Osteoblast (primary cell): ENCODE results near the gene ANKRD18A. TPM values are rescaled to one million over a fixed set of nuclear protein-coding genes. Genes with fewer than 3 reads are reported as not detected.
"Not testable (repeated sequence)": the region's sequence is repeated elsewhere in the genome, so short reads cannot be mapped to it uniquely, and the experiment has no call there.

Source experiments
- DNase-seq: peaks from one replicate; pipeline ENCODE4 v3.0.0; 2011; ENCODE audit warnings: low spot score, mixed read lengths; ENCODE audit not compliant: insufficient read length; ENCODE audit errors: missing footprints
- H2AFZ ChIP-seq: 2 replicates; pipeline ENCODE4 v1.6.0; 2011; ENCODE audit warnings: mild to moderate bottlenecking, low read length
- H3K27ac ChIP-seq: 2 replicates; pipeline ENCODE4 v1.5.1; 2011; ENCODE audit warnings: mild to moderate bottlenecking, low read depth, low read length, moderate library complexity
- H3K27me3 ChIP-seq: 2 replicates; pipeline ENCODE4 v1.6.0; 2012; ENCODE audit warnings: mild to moderate bottlenecking, control low read depth, inconsistent platforms, low read length, moderate library complexity; ENCODE audit not compliant: insufficient read depth
- H3K36me3 ChIP-seq: 2 replicates; pipeline ENCODE4 v1.5.1; 2011; ENCODE audit warnings: mild to moderate bottlenecking, low read length, control low read depth, moderate library complexity; ENCODE audit not compliant: insufficient read depth
- H3K4me1 ChIP-seq: 2 replicates; pipeline ENCODE4 v1.5.1; 2011; ENCODE audit warnings: mild to moderate bottlenecking, low read length, control low read depth, moderate library complexity; ENCODE audit not compliant: insufficient read depth
- H3K4me2 ChIP-seq: 2 replicates; pipeline ENCODE4 v1.6.0; 2011; ENCODE audit warnings: mild to moderate bottlenecking, low read length; ENCODE audit not compliant: insufficient read depth
- H3K4me3 ChIP-seq: fragments of 200-600 bp; sonication (generic); 3 replicates; pipeline ENCODE4 v1.5.1; 2012; ENCODE audit warnings: mild to moderate bottlenecking, low read length, inconsistent platforms; ENCODE audit not compliant: insufficient read depth
- H3K79me2 ChIP-seq: 2 replicates; pipeline ENCODE4 v1.6.0; 2012; ENCODE audit warnings: mild to moderate bottlenecking, low read length, control low read depth, inconsistent platforms; ENCODE audit not compliant: insufficient read depth
- H3K9me3 ChIP-seq: 2 replicates; pipeline ENCODE4 v1.5.1; 2011; ENCODE audit warnings: low read depth, low read length, control low read depth
- H4K20me1 ChIP-seq: 2 replicates; pipeline ENCODE4 v1.6.0; 2012; ENCODE audit warnings: mild to moderate bottlenecking, low read length, control low read depth; ENCODE audit not compliant: insufficient read depth
- total RNA-seq: library from RNA; depleted of rRNA; stranded (reverse); fragments of >200 nt; gene quantifications from 2 replicates; pipeline ENCODE4 v1.2.3, GENCODE V29; 2012

The ANKRD18A gene
- total RNA-seq, 1 donor, result not detected

DNA sequence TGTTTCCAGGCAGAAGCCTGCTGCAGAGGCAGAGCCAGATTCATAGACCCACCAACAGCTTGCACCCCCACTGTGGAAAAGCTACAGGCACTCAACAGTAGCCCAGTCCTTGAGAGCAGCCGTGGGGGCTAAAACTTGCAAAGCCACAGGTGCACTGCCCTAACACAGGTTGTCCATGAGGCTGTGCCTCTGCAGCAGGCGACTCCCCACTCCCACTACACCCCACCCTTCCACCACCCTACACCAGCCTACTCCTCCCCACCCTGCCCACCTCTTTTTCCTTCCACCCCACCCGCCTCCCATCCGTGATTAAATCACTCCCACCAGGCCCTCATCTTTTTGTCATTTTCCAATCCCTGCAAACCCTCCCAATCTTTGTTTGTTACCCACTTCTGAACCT is 55.2 kb downstream of the ANKRD18A start:
- H2AFZ ChIP-seq, H3K36me3 ChIP-seq, H3K79me2 ChIP-seq, DNase-seq, H3K9me3 ChIP-seq, H3K27ac ChIP-seq, H3K4me2 ChIP-seq, H3K4me3 ChIP-seq, H4K20me1 ChIP-seq, H3K4me1 ChIP-seq, H3K27me3 ChIP-seq: not testable (repeated sequence)

DNA sequence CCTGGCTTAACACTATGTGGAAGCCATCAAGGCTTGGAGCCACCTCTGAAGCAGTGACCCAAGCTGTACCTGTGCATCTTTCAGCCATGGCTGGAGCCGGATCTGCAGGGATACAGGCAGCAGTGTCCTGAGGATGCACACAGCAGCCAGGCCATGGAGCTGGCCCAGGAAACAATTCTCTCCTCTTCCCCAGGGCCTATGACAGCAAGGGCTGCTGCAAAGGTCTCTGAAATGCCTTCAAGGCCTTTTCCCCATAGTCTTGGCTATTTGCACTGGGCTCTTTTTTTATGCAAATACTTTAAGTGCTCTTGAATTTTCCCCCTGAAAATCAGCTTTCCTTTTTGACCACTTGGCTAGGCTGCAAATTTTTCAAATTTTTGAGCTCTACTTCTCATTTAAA is 56.5 kb downstream of the ANKRD18A start:
- DNase-seq, H3K79me2 ChIP-seq, H4K20me1 ChIP-seq, H3K9me3 ChIP-seq, H3K4me2 ChIP-seq, H3K4me3 ChIP-seq, H3K36me3 ChIP-seq, H2AFZ ChIP-seq, H3K27me3 ChIP-seq, H3K4me1 ChIP-seq, H3K27ac ChIP-seq: not testable (repeated sequence)

DNA sequence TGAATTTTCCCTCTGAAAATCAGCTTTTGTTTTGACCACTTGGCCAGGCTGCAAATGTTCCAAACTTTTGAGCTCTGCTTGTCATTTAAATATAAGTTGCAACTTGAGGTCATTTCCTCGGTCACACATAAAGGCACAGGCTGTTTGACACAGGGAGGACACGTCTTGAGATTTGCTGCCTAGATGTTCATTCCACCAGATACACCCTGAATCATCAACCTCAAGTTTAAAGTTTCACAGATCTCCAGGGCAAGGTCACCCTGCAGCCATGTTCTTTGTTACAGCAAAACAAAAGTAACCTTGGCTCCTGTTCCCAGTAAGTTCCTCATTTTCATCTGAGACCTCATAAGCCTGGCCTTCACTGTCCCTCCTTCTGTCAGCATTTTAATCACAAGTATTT is 59.3 kb downstream of the ANKRD18A start:
- not testable (repeated sequence) for H3K4me1 ChIP-seq, H3K9me3 ChIP-seq, H3K4me2 ChIP-seq, H3K27ac ChIP-seq, H2AFZ ChIP-seq, H3K79me2 ChIP-seq, H4K20me1 ChIP-seq, H3K27me3 ChIP-seq, H3K36me3 ChIP-seq, H3K4me3 ChIP-seq, DNase-seq

DNA sequence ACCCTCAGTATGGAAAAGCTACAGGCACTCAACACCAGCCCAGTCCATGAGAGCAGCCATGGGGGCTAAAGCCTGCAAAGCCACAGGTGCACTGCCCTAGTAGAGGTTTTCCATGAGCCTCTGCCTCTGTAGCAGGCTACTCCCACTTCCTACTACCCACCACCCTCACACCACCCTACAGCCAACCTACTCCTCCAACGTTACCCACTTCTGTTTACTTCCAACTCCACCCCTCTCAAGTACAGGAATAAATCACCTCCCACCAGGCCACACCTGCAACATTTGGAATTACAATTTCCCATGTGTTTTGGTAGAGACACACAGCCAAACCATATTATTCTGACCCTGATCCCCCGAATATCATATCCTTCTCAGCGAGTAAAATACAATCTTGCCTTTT is 61.2 kb downstream of the ANKRD18A start:
- H3K27me3 ChIP-seq, H3K4me1 ChIP-seq, H3K4me3 ChIP-seq, DNase-seq, H3K79me2 ChIP-seq, H4K20me1 ChIP-seq, H2AFZ ChIP-seq, H3K36me3 ChIP-seq, H3K4me2 ChIP-seq, H3K27ac ChIP-seq, H3K9me3 ChIP-seq: not testable (repeated sequence)

DNA sequence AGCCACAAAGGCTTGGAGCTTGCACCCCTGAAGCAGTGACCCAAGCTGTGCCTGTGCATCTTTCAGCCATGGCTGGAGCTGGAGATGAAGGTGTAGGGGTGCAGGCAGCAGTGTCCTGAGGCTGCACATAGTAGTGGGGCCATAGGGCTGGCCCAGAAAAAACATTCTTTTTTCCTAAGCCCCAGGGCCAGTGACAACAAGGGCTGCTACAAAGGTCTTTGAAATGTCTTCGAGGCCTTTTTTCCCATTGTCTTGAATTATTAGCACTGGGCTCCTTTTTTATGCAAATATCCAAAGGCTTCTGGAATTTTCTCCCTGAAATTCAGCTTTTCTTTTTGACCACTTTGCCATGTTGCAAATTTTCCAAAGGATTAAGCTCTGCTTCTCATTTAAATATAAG is 62.6 kb downstream of the ANKRD18A start:
- not testable (repeated sequence) for H3K4me1 ChIP-seq, H4K20me1 ChIP-seq, H3K4me3 ChIP-seq, H3K9me3 ChIP-seq, H2AFZ ChIP-seq, H3K27ac ChIP-seq, H3K27me3 ChIP-seq, H3K79me2 ChIP-seq, H3K4me2 ChIP-seq, DNase-seq, H3K36me3 ChIP-seq

DNA sequence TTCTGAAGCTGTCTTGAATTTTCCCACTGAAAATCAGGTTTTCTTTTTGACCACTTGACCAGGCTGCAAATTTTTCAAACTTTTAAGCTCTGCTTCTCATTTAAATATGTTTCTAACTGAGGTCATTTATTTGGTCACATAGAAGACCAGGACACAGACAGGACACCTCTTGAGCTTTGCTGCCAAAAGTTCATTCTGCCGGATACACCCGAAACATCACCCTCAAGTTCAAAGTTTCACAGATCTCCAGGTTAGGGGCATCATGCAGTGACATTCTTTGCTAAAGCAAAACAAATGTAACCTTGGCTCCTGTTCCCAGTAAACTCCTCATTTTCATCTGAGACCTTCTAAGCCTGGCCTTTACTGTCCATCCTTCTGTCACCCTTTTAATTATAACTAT is 65.4 kb downstream of the ANKRD18A start:
- not testable (repeated sequence) for H3K27ac ChIP-seq, DNase-seq, H3K4me2 ChIP-seq, H3K36me3 ChIP-seq, H4K20me1 ChIP-seq, H3K4me3 ChIP-seq, H2AFZ ChIP-seq, H3K4me1 ChIP-seq, H3K9me3 ChIP-seq, H3K27me3 ChIP-seq, H3K79me2 ChIP-seq

DNA sequence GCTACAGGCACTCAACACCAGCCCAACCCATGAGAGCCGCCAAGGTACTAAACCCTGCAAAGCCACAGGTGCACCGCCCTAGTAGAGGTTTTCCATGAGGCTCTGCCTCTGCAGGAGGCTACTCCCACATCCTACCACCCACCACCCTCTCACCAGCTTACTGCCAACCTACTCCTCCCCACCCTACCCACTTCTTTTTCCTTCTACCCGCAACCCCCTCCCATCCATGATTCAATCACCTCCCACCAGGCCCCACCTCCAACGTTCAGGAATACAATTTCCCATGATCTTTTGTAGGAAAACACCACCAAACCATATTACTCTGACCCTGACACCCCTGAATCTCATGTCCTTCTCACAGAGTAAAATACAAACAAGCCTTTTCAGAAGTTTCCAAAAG is 67.4 kb downstream of the ANKRD18A start:
- not testable (repeated sequence) for H3K79me2 ChIP-seq, H4K20me1 ChIP-seq, DNase-seq, H3K4me2 ChIP-seq, H3K27me3 ChIP-seq, H3K9me3 ChIP-seq, H3K4me1 ChIP-seq, H3K4me3 ChIP-seq, H3K27ac ChIP-seq, H2AFZ ChIP-seq, H3K36me3 ChIP-seq

DNA sequence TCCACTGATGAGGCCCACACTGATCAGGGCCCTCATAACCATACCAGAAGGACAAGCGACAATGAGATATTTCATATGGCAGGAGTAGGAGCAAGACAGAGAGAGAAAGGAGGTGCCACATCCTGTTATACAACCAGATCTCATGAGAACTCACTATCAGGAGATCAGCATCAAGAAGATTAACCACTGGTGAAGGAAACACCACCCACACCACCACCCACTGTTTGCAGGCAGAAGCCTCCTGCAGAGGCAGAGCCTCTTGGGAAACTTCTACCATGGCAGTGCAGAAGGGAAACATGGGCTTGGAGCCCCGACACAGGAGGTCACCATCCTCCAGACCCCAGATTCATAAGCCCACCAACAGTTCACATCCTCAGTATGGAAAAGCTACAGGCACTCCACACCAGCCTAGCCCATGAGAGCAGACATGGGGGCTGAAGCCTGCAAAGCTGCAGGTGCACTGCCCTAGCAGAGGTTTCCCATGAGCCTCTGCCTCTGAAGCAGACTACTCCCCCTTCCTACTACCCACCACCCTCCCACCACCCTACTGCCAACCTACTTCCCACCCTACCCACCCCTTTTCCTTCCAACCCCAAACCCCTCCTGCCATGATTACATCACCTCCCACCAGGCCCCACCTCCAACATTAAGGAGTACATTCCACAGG is 73.8 kb downstream of the ANKRD18A start:
- not testable (repeated sequence) for H3K4me2 ChIP-seq, H4K20me1 ChIP-seq, H3K27me3 ChIP-seq, H3K9me3 ChIP-seq, H3K4me1 ChIP-seq, H3K4me3 ChIP-seq, H3K27ac ChIP-seq, H3K36me3 ChIP-seq, H2AFZ ChIP-seq, H3K79me2 ChIP-seq, DNase-seq

DNA sequence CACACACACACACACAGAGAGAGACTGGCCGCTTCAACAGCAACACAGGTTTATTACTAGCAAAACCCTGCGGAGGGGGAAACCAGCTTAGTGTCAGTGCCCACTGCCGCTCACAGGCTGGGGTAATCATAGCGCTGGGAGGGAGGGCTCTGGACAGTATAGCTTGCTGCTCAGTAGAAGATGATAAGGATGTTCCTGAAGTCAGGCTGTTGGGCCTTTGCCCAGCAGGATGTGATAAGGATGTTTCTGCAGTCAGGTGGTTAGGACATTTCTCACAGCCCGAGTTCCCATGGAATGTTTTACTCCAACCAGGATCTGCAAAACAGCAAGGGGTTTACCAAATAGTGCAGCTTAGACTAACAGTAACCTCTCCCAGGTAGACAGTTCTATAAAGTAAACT is 79.9 kb downstream of the ANKRD18A start:
- H2AFZ ChIP-seq, H3K9me3 ChIP-seq, H3K79me2 ChIP-seq, H4K20me1 ChIP-seq, H3K27me3 ChIP-seq, H3K4me3 ChIP-seq, DNase-seq, H3K4me2 ChIP-seq, H3K27ac ChIP-seq, H3K36me3 ChIP-seq, H3K4me1 ChIP-seq: not testable (repeated sequence)
